Iris pigment epithelial cell (primary cell): ENCODE measurements around the gene MRPL20.
"Not testable (repeated sequence)": the region's sequence is repeated elsewhere in the genome, so short reads cannot be mapped to it uniquely, and the experiment has no call there.

ENCODE experiments used
- DNase-seq: peaks from one replicate; pipeline ENCODE4 v3.0.0-alpha.2; 2011; ENCODE audit warnings: low read depth

Gene MRPL20

DNA sequence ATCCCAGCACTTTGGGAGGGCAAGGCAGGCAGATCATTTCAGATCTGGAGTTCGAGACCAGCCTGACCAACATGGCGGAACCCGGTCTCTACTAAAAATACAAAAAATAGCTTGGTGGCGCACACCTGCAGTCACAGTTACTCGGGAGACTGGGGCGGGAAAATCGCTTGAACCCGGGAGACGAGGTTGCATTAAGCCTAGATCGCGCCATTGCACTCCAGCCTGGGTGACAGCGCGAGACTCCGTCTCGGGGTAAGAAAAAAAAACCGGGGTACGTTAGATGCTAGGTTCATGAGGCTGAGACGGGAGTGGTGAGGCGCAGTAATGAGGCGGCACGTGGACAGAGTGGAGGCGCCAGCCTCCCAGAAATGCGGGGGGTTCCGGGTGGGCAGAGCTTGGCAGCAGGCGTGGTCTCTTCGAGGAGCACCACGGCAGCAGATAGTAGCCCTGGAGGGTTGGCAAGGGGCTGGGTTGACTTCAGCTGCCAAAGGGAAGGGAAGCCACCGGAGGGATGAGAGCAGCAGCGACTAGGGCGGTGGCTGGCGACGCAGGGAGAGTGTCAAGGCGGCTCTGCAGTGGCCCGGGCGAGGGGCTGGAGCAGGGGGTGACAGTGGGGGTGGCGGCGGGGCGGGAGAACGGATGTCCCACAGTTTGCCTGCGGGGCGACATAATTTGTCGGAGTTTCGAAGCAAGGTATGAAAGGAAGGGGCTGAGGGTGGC lies 832 bp downstream of the MRPL20 start:
- DNase-seq = no peak

DNA sequence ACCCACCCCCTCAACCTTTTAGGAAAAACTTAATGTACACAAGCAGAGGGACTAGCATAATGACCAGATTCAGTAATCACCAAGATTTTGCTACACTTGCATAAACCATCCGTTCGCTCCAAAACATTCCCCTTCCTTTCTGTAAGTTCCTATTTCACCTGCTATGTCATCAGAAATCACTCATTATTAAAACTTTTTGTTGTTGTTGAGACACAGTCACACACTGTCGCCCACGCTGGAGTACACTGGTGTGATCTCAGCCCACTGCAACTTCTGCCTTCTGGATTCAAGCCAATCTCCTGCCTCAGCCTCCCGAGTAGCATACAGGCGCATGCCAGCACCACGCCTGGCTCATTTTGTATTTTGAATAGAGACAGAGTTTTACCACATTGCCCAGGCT lies 3.4 kb downstream of the MRPL20 start:
- no peak for DNase-seq

DNA sequence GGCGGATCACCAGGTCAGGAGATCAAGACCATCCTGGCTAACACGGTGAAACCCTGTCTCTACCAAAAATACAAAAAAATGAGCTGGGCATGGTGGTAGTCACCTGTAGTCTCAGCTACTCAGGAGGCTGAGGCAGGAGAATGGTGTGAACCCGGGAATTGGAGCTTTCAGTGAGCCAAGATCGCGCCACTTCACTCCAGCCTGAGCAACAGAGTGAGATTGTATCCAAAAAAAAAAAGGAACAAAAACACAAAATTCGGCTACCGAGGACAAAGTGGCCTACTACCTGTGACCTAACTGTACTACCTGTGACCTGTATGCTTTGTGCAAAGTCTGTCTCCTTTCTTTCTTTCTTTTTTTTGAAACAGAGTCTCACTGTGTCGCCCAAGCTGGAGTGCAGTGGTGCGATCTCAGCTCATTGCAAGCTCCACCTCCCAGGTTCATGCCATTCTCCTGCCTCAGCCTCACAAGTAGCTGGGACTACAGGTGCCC lies 4.1 kb downstream of the MRPL20 start:
- not testable (repeated sequence) for DNase-seq

DNA sequence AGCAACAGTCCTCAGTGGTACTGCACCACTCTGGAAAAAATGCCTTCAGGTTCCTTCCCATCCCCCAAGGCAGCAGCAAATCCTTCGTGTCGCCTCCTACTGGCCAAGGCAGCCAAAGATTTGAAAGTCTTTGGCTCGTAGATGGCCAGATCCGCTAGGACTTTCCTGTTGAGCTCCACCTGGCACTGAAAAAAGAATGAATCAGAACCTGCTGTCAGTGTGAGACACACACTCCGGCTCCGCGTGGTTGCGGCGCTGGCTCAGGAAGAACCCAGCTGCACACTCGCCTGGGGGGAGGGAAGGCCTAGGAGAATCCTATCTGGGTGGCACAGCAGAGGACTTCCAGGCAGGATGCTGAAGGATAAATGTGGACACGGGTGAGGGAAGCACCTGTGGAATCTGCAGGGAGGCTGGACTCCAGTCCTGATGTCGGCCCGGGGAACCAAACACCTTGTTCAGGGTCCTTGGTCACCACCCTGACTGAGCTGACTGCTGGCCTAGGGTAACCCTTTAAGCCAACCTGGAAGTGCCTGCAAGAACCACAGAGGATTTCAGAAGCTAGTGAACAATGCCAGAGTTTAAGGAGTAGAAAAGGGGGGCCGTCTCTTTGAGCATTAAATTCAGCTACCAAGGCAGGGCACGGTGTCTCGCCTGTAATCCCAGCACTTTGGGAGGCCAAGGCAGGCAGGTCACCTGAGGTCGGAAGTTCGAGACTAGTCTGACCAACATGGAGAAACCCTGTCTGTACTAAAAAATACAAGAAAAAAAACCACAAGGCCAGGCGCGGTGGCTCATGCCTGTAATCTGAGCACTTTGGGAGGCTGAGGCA lies 4.8 kb downstream of the MRPL20 start:
- DNase-seq = peak; percentile 78

DNA sequence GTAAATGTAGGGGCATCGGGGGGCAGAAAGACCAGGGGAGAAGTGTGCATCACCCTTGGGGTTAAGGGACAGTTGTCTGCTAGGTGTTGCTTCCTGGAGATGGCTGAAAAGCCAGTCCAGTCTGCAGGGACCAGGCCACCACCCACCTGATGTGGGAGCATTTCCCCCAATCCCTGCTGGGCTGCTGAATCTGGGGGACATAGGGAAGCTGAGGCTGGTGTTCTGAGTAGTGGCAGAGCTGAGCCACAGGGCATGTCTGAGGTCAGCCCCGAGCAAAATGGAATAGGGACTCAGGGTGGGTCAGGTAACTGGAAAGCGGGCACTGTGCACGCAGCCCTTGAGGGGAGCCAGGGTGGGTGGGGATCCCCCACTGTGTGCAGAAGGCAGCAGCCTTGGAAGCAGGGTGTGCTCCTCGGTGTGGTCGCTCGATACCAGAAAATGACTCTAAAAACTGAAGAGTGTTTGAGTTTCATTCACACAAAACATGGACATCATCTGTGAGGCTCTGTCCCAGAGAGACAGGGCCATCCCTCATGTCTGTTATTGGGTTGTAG lies 5.6 kb downstream of the MRPL20 start:
- DNase-seq = no peak

DNA sequence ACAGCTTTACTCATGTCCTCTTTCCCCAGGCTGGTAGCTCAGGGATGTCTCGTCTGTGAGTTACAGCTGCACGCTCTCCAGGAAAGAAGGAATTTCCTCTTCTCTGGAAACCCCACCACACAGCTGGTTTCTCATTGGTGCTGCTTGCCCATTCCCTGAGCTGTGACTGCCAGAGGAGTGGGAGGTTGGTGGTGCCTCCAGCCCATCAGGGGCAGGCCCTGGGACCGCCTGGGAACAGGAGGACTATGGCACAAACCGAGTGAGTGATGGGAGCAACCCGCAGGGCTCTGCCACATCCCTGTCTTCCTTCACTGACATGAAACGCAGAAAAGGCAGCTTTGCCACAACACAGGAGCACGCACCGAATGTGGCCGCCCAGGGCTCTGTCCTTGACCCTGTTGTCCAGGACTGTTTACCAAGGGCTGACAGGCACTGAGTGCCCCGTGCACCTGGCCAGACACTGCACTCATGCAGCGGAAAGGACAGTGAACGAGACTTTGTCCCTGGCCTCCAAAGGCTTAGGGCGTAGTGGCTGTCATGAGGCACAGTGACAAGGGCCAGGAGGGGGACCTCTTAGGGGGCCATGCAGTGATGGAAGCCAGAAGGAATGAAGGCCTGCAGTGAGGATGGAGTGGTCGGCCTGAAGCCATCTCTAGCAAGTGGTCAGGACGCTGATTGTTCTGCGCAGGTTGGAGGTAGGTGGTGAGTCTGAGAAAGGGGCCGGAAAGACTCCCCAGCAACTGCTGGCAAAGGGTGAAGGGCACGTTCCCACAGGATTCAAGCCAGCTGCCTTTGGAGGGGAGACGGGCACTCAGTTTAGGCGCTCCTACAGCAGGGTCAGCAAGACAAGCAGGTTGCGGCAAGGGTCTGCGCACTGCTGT lies 6.3 kb downstream of the MRPL20 start:
- DNase-seq = no peak

DNA sequence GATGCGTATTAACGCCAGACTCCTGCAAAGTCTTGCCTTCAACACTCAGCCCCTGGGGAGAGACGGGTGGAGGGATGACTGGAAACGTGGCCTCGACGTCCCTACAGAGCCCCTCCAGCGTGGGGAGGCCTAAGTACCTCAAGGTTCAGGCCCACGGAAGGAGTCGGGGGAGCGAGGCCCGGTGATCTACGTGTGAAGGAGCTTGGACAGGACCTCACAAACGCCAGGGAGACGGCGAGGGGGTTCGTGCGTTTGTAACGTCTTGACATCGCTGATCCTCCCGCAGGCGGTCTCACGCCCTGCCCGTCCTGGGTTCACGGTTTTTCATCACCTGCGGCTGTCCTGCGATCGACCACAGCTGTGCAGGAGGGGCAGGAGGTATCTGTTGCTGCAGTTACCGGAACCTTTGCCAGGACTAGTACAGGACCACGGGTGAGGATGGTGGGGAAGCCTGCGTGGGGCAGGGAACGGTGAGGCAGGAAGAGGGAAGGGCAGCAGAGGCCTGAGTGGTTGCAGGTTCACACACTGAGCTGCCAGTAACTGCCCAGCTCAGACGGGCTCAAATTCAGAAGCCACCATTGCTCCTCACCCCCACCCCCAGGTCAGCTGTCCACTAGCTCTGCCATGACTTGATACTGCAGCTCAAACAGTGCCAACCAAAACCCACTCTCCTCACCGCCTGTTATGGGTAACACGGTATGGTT lies 7.1 kb downstream of the MRPL20 start:
- DNase-seq = peak; percentile 40

DNA sequence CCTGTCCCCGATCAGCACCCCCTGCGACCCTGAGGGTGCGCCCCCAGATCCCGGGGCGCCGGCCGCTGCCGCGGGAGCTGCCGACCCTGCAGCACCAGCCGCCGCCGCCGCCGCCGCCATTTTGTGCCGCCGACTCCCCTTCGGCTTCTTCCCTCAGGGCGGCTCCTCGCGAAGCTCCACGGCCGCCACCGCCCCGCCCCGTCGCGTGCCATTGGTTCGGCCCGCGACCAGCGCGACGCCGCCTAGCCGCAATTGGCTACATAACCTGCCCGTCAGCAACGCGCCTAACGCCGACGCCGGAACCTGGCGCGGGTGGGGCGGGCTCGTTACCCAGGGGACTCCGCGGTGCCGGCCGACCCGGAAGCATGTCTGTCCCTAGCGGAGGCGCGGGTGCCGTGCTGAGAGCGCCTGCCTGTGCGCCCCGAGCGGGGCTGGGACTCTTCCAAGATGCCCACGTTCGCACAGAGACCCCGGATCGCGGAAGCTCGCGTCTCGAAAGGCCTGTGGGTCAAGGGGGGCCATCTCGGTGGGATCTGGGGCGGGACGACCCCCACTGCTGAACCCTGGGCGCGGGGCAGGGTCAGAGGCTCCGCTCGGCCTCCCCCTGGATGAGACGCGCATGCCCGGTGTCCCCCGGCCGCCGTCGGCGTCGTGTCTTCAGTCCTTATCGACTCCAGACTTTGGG lies 7.8 kb downstream of the MRPL20 start, which contains the start of gene CCNL2:
Gene CCNL2 (minus strand): TSS at position 149 of the 685 bp plus-strand sequence. CDS start 29 bp downstream, at position 120.
- peak; percentile 99 for DNase-seq

DNA sequence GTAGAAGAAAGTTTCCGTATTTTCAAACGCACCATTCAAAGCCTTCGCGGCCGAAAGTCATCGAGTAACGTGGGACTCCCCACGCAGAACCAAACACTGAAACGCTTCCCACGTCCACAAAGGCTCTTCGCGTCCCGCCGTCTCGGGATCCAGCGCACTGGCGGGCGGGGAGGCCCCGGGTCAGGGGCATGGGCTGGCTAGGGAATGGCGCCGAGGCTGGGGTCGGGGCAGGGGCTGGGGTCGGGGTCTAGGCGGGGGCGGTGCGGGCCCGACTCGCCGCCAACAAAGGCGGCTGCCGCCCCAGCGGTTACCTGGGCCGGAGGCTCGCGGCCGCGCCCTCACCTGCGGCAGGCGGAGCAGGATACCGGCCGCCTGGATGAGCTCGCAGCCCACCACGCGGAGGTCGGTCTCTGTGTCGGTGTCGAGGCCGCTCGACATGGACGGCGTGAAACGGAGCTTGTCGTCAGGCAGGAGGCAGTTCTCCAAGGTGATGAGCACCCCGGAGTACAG lies 8.4 kb downstream of the MRPL20 start:
- no peak for DNase-seq

DNA sequence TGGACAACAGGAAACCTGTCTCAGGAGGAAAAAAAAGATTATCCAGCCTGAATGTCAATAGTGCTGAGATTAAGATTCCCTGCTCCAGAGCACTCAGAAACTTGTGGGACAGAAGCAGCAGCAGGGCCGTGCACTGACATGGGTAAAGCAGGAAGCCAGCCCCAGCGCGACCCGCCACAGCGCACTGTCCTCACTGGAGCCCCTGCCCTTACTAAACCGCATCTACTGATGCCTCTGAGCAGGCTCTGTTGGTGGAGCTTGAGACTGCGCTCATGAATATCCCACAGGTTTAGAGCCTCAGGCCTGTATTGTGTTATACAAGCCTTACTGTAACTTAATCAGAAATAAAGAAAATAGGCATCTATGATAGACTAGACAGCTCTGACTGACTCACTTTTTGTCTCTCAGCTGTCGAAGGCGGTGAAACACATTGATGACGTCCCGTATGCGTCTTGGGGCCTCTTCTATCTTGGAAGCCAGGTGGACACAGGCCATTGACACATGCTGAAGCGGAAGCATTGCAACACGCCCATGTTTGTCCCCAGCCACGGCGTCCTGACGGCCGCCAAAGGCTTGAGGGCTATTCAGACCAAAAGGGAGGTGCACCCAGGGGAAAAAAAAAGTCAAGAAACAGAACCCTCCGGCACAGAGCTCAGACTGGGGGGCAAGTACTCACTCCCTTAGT lies 9.1 kb downstream of the MRPL20 start:
- DNase-seq = peak; percentile 72

DNA sequence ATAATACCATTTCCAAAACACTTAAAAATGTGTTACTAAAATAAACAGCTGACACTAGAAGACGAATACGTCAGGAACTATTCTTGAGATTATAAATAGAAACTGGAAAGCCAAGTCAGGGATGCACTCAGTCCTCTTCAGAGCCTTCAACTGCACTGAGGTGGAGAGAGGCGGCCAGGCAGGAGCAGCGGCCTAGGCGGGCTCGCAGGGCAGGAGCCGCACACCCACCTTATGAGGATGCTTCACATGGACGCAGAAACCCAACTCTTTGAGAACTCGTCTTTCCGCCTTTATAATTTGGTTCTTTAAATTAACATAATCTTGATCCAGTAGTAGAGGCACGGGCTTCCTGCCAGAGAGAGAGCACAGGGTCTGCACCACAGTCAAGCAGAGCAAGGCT lies 11.9 kb downstream of the MRPL20 start:
- no peak for DNase-seq

DNA sequence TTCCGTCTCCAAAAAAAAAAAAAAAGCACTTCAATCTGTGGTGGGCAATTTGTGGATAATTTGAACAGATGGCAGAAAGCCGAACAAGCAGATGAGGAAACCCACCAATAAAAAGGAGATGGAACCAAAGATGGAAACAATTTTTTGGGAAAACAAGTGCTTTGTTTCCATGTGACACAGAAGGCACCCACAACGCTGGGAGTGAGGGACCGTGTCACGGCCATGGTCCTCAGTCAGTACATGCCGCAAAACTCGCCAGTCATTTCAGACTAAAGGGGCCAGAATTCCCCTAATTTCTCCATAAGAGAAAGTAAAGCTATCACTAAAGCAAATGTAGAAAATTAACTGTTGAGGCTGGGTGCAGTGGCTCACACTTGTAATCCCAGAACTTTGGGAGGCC lies 13.0 kb downstream of the MRPL20 start:
- no peak for DNase-seq

DNA sequence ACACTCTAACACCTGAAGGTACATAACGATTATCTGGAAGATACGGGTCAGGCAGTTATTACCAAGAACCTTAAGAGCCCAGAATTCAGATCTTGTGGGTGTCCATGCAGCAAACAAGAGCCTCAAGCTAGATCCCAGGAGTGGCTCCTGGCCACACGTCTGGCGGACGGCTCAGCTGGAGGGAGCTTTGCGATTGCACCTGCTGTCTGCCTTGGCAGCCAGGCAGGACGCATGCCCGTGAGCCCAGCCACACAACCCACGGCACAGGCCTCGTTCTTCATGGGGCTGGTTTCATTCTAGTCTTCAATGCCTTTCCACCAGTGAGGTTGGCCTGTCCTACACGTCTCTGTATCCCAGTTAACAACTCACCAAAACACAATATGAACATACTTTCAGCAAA lies 13.7 kb downstream of the MRPL20 start:
- DNase-seq = no peak

DNA sequence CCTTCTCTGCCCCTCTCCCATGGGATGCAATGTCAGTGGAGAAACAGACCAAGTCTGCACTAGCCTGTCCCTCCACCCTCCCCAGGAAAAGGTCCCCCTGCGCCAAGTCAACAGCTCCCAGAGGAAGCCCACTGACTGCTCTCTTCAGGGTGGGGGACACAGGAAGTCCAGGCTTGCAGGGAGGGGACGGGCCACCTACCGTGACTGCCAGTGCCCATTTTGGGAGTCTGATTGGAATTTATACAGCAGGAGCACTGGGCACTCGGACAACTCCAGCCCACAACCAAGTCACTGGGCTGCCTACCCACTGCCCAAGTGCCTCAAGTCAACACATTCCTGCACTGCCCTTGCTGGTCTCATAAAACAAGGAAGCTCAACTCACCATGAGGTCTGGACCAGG lies 14.1 kb downstream of the MRPL20 start:
- DNase-seq = no peak

DNA sequence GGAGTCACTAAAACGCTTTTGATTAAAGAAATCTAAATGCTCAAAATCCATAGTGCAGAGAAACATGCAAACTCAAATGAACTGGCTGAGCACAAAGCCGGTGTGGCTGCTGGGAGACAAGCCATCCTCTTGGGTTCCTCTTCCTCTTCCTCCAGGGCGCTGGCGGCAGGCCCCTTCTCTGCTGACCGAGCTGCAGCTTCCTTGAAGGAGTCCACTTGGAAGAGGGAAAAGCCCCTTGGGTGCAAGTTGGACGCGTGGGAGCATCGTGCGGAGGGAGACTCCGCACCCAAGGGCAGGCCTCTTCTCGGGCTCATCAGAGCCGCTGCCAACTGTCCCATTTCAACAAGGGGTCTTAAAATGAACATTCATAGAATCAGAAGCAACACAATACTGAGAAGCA lies 15.9 kb downstream of the MRPL20 start:
- DNase-seq = no peak

DNA sequence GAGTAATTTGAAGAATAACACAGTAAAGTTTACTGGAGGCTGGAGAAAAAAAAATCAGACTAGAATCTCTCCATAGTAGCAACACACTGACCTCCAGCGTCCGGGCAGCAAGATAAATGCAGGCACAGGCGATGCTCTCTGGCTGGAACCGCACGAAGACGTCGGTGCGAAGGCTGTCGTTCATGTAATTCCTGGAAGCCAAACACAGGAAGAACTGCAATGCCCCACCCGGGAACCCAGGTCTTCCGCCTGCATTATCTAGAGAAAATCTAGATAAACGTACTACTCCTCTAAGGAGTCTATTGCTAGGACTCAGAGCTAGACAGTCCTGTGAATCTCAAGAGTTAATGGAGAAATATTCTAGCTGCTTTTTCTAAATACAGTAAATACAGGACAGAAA lies 16.4 kb downstream of the MRPL20 start:
- DNase-seq = no peak

DNA sequence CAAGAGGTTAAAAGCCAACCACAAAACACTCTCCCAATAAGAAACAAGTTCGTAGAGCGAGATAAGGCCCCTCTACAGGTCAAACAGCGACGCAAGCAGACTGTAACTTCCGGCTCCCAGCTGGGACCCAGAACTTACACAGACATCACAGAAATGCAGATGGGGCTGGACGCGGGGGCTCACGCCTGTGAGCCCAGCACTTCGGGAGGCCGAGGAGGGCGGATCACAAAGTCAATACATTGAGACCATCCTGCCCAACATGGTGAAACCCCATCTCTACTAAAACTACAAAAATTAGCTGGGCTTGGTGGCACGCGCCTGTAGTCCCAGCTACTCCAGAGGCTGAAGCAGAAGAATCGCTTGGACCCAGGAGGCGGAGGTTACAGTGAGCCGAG lies 19.0 kb downstream of the MRPL20 start:
- no peak for DNase-seq

DNA sequence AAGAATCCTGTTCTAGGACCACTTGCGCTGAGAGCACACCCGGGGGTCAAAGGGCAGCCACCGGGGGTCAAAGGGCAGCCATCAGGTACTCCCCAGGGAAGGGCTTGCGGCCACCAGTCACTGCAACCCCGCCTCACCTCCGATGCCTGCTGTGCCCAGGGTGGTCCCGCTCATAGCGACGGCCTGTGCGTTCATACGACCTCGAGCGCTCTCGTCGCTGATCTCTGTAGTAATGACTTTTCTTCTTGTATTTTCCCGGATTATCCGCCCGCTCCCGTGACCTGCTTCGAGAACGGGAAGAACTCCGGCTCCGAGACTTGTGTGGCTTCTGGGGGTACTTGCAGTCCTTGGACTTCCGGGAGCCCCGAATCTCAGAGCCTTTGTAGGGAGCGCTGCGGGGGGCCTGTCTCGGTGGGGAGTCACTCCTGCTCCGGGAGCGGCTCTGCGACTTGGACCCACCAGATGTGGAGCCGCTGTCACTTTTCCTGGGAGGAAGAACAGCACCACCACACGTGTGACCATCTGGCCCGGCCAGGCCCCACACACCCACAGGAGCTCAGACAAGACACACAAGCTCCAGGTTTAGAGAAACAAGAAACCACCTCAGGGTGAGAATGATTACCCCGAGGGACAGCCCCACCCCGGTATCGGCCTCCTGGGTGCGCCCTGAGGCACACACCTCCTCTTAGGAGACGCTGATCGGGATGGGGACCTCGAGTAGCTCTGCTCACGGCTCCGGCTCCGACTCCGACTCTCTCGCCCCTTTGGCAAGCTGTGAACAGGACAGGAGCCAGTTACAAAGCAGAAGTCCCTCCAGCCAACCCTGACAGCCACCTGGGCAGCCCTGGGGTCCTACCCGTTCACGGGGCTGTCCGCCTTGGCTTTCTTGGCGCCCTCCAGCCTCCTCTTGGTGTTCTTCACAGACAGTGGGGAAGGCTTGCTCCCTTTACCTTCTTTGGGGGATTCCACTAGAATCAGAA lies 19.7 kb downstream of the MRPL20 start:
- DNase-seq = no peak

DNA sequence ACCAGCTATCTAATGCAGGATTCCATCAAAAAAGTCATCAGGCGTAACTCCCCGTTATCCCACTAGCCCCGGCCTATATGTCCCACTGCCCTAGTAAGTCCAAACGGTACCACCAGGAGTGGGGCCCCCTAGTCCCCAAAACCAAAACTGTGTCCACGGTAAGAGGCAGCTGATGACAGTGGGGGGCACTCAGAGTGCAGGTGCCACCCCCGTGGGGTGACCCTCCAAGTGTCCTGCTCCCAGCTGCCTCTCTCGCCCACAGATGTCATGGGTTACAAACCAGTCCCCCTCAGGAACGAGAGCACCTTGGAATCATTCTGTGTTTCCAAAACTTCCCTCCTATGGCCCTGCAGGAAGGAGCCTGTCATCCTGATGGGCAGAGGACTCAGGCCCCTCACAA lies 21.2 kb downstream of the MRPL20 start:
- no peak for DNase-seq
